ENCODE results near the gene INHBE.

DNA sequence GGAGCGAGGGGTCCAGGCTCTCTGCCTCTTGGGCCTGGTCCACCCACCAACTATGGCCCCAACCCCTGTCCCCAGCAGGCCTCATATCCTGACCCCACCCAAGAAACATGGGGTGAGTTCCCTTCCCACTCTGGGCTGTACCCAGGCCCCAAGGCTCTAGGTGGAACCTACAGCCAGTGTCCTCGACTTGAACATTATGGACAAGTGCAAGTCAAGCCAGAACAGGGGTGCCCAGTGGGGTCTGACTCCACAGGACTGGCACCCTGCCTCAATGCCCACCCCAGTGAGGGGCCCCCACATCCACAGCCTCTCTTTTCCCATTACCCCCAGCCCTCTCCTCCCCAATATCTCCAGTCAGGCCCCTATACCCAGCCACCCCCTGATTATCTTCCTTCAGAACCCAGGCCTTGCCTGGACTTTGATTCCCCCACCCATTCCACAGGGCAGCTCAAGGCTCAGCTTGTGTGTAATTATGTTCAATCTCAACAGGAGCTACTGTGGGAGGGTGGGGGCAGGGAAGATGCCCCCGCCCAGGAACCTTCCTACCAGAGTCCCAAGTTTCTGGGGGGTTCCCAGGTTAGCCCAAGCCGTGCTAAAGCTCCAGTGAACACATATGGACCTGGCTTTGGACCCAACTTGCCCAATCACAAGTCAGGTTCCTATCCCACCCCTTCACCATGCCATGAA, 16.0 kb downstream of the INHBE start:
- TF ChIP-seq, protein P1, sequence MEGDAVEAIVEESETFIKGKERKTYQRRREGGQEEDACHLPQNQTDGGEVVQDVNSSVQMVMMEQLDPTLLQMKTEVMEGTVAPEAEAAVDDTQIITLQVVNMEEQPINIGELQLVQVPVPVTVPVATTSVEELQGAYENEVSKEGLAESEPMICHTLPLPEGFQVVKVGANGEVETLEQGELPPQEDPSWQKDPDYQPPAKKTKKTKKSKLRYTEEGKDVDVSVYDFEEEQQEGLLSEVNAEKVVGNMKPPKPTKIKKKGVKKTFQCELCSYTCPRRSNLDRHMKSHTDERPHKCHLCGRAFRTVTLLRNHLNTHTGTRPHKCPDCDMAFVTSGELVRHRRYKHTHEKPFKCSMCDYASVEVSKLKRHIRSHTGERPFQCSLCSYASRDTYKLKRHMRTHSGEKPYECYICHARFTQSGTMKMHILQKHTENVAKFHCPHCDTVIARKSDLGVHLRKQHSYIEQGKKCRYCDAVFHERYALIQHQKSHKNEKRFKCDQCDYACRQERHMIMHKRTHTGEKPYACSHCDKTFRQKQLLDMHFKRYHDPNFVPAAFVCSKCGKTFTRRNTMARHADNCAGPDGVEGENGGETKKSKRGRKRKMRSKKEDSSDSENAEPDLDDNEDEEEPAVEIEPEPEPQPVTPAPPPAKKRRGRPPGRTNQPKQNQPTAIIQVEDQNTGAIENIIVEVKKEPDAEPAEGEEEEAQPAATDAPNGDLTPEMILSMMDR (IDR thresholded peaks at IDR 0.05) = no peak
- TF ChIP-seq POLR2A (IDR thresholded peaks at IDR 0.05) = no peak
